ENCODE results near the gene SLC47A1. TPM values are rescaled to one million over a fixed set of nuclear protein-coding genes. Genes with fewer than 3 reads are reported as not detected.

Gene SLC47A1
- total RNA-seq, 1 experiment from 2014 or later = 16.1 TPM

- ChIA-PET CTCF (no interaction called here), POLR2A (no interaction called here)
- in situ Hi-C loops (cut with HindIII; ENCODE audit: low pct_unique_long_range_greater_than_20kb, low sequenced_read_pairs) = no loop called here
- H3K36me3 ChIP-seq (ENCODE audit: control insufficient read depth, insufficient read depth, low read length) = no peaks in the 10 kb centered on the region
- H3K27me3 ChIP-seq (ENCODE audit: control insufficient read depth, insufficient read depth, low read length) = no peaks in the 10 kb centered on the region
- no peak overlapping the region for H3K27ac ChIP-seq (ENCODE audit: low read length)
- H3K9me3 ChIP-seq (ENCODE audit: control insufficient read depth, insufficient read depth, low read depth, low read length) = peaks cover 17% of the 10 kb centered on the region; the same call in 1 of the 2 replicates
- no peak for DNase-seq (ENCODE audit: low read depth, low spot score)
- TF ChIP-seq TCF7L2 (IDR thresholded peaks at IDR 0.05; ENCODE audit: low read depth, low read length) (no peak), REST (IDR thresholded peaks at IDR 0.05; ENCODE audit: insufficient read depth in 1 of 2, low read depth in 2 of 2, low read length in 1 of 2) (no peak), SIN3A (IDR thresholded peaks at IDR 0.05; ENCODE audit: borderline replicate concordance, insufficient read depth, low read depth, low read length) (no peak), POLR2AphosphoS5 (IDR thresholded peaks at IDR 0.05; ENCODE audit: low read depth, low read length) (no peak)
- TF ChIP-seq, protein P1, sequence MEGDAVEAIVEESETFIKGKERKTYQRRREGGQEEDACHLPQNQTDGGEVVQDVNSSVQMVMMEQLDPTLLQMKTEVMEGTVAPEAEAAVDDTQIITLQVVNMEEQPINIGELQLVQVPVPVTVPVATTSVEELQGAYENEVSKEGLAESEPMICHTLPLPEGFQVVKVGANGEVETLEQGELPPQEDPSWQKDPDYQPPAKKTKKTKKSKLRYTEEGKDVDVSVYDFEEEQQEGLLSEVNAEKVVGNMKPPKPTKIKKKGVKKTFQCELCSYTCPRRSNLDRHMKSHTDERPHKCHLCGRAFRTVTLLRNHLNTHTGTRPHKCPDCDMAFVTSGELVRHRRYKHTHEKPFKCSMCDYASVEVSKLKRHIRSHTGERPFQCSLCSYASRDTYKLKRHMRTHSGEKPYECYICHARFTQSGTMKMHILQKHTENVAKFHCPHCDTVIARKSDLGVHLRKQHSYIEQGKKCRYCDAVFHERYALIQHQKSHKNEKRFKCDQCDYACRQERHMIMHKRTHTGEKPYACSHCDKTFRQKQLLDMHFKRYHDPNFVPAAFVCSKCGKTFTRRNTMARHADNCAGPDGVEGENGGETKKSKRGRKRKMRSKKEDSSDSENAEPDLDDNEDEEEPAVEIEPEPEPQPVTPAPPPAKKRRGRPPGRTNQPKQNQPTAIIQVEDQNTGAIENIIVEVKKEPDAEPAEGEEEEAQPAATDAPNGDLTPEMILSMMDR (IDR thresholded peaks at IDR 0.05) = no peak
- no peak overlapping the region for H3K4me3 ChIP-seq (ENCODE audit: low read depth in 2 of 2, low read length in 2 of 2)
- no peak for ATAC-seq
- H3K4me1 ChIP-seq (ENCODE audit: control insufficient read depth, insufficient read depth, low read length) = no peaks in the 10 kb centered on the region
- intact Hi-C loops (cut with micrococcal nuclease; ENCODE audit: unreplicated experiment) = no loop called here
- BruUV-seq (replicated peaks) = no TSS peak
These were observed 86.2 kb downstream of the SLC47A1 start for GRCh38 chr17:19619705-19620325.

DNA sequence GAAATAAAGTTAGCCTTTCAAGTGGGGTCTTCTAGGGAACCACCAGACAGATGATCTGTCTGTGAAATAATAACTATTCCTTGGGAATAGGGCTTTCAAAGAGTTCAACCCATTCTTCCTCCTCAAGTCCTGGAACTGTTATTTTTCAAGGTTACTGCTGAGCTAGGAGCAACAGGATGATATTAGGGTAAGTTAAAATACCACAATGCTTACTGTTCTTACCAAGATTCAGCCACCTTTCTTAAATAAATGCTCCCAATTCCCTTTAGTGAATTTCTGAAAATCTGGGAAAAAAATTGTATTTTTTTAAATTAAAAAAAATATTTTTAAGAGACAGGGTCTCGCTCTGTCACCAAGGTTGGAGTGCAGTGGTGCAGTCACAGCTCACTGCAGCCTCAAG is 88.0 kb downstream of the SLC47A1 start:
- intact Hi-C loops (cut with micrococcal nuclease; ENCODE audit: unreplicated experiment) = no loop called here
- TF ChIP-seq TCF7L2 (IDR thresholded peaks at IDR 0.05; ENCODE audit: low read depth, low read length) (no peak), SIN3A (IDR thresholded peaks at IDR 0.05; ENCODE audit: borderline replicate concordance, insufficient read depth, low read depth, low read length) (no peak), POLR2AphosphoS5 (IDR thresholded peaks at IDR 0.05; ENCODE audit: low read depth, low read length) (no peak), REST (IDR thresholded peaks at IDR 0.05; ENCODE audit: insufficient read depth in 1 of 2, low read depth in 2 of 2, low read length in 1 of 2) (no peak)
- TF ChIP-seq, protein P1 (IDR thresholded peaks at IDR 0.05) = no peak
- Histone ChIP-seq H3K4me1 (ENCODE audit: control insufficient read depth, insufficient read depth, low read length) (no peaks in the 10 kb centered on the region), H3K27me3 (ENCODE audit: control insufficient read depth, insufficient read depth, low read length) (no peaks in the 10 kb centered on the region), H3K36me3 (ENCODE audit: control insufficient read depth, insufficient read depth, low read length) (no peaks in the 10 kb centered on the region), H3K9me3 (ENCODE audit: control insufficient read depth, insufficient read depth, low read depth, low read length) (peaks cover 17% of the 10 kb centered on the region; the same call in 1 of the 2 replicates), H3K27ac (ENCODE audit: low read length) (no peak overlapping the region), H3K4me3 (ENCODE audit: low read depth in 2 of 2, low read length in 2 of 2) (no peak overlapping the region)
- ChIA-PET POLR2A (no interaction called here), CTCF (interaction anchor here (0.6 kb wide), 1 partner anchor 106 kb away, joined by 3 read pairs; no protein-coding TSS in a partner anchor)
- in situ Hi-C loops (cut with HindIII; ENCODE audit: low pct_unique_long_range_greater_than_20kb, low sequenced_read_pairs) = no loop called here
- no TSS peak for BruUV-seq (replicated peaks)
- ATAC-seq = no peak
- DNase-seq (ENCODE audit: low read depth, low spot score) = no peak
